GM19463 (cell line): ENCODE results near the gene CASKIN1.
"Not testable (repeated sequence)": the region's sequence is repeated elsewhere in the genome, so short reads cannot be mapped to it uniquely, and the experiment has no call there.

Experiments
- ATAC-seq: cut with Tn5 transposase; IDR thresholded peaks from one replicate; pipeline ENCODE4 v1.9.1; 2021; ENCODE audit warnings: mild to moderate bottlenecking, moderate library complexity; ENCODE audit not compliant: unreplicated experiment

CASKIN1 gene

DNA sequence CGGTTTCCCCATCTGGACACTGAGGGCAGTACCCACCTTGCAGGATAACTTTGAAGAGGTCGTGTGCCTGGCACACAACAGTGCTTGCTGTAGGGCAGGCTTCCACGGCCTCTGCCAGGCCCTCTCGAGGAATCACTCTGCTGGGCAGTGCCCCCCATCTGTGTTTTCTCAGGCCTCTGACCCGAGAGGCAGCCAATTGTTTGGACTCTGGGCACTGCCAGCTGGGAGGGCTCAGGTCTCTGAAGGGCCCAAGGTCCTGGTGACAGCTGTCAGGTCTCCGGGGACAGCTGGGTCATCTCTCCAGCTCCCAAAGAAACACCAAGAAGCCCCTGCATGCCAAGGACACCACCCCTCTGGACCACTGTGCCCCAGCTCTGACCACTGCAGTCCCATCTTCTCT, 49.0 kb downstream of the CASKIN1 start:
- ATAC-seq = no peak

GRCh38 chr16:2145843-2146242, 50.6 kb downstream of the CASKIN1 start:
- no peak for ATAC-seq

- ATAC-seq = no peak
Measured at GRCh38 chr16:2143878-2144485, 52.4 kb downstream of the CASKIN1 start.

- no peak for ATAC-seq
Measured at GRCh38 chr16:2142942-2143877, 53.2 kb downstream of the CASKIN1 start.

GRCh38 chr16:2135770-2136490, 60.5 kb downstream of the CASKIN1 start, which contains the start of gene PKD1:
PKD1 (minus strand) TSS chr16:2135898; CDS start chr16:2135689, 209 bp downstream.
- ATAC-seq = not testable (repeated sequence)

DNA sequence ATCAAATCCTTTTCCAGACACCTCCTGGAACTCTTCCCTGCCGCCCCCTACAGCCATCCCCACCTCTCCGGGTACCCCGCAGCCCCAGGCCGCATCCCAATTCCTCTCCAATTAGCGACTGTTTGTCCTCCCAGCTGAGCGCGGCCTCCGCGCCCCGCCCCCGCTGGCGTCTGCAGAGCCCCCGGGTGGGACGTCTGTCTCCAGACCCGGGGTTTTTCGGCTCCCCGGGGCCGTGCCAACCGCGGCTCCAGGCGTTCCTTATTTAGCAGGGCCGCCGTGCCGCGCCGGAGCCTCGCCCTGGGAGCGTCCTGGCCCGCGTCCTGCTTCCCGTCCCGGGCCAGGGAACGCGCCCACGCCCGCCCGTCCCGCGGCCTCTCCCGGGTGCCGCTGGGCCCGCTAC, 61.3 kb downstream of the CASKIN1 start:
- not testable (repeated sequence) for ATAC-seq

DNA sequence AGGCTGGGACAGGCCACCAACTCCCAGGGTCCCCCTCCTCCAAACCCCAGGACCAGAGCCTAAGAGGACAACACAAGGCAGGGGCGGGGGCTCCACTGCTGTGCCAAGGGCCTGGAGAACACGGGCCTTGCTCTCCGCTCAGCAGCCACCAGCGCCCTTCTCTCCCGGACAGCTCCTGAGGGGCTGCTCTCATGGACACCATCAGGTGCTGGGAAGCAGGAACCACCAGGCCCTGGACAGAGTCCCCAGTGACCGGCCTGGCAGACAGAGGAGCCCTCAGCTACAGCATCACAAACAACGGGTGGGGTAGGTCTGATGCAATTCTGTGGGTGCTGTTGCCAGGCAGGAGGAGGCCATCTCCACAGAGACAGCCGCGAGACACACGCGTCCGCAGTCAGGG, 62.6 kb downstream of the CASKIN1 start:
- ATAC-seq = not testable (repeated sequence)

GRCh38 chr16:2129890-2130447, 66.4 kb downstream of the CASKIN1 start:
- ATAC-seq = not testable (repeated sequence)

GRCh38 chr16:2129251-2129650, 67.2 kb downstream of the CASKIN1 start:
- not testable (repeated sequence) for ATAC-seq

DNA sequence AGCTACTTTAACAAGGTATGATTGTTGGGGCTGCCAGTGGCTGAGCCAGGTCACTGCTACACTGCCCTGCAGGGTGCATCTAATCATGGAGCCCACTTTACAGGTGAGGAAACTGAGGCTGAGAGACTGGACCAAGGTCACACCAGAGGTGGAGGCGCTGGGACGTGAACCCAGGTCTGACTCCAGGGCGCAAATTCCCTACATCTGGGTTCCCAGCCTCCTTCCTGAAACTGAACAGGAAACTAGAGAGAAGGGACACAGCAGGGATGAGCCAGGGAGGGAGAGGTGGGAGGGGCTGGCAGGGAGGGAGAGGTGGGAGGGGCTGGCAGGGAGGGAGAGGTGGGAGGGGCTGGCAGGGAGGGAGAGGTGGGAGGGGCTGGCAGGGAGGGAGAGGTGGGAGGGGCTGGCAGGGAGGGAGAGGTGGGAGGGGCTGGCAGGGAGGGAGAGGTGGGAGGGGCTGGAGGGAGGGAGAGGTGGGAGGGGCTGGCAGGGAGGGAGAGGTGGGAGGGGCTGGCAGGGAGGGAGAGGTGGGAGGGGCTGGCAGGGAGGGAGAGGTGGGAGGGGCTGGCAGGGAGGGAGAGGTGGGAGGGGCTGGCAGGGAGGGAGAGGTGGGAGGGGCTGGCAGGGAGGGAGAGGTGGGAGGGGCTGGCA, 68.7 kb downstream of the CASKIN1 start:
- ATAC-seq = not testable (repeated sequence)
